Type B pancreatic cell (in vitro differentiated cells): ENCODE data around the gene BANF1. TPM values are rescaled to one million over a fixed set of nuclear protein-coding genes. Genes with fewer than 3 reads are reported as not detected.

Experiments used
- DNase-seq: peaks from one replicate; pipeline ENCODE4 v3.0.0; 2021; ENCODE audit warnings: mixed read lengths; ENCODE audit not compliant: unreplicated experiment; ENCODE audit errors: extremely low spot score
- H3K27ac Mint-ChIP-seq: 2 replicates; pipeline ENCODE4 v1.8.0; 2021; ENCODE audit warnings: mild to moderate bottlenecking, mixed read lengths
- H3K27me3 Mint-ChIP-seq: 2 replicates; pipeline ENCODE4 v1.8.0; 2021; ENCODE audit warnings: mixed read lengths
- H3K36me3 Mint-ChIP-seq: 2 replicates; pipeline ENCODE4 v1.8.0; 2021; ENCODE audit warnings: mixed read lengths
- H3K4me1 Mint-ChIP-seq: one replicate; pipeline ENCODE4 v1.8.0; 2021; ENCODE audit warnings: mixed read lengths; ENCODE audit not compliant: unreplicated experiment
- H3K4me3 Mint-ChIP-seq: 2 replicates; pipeline ENCODE4 v1.8.0; 2021; ENCODE audit warnings: mild to moderate bottlenecking, mixed read lengths
- H3K9me3 Mint-ChIP-seq: 2 replicates; pipeline ENCODE4 v1.8.0; 2021; ENCODE audit warnings: mixed read lengths
- total RNA-seq: library from RNA; stranded (reverse); gene quantifications from 2 replicates; pipeline ENCODE4 v1.2.1, GENCODE V29; 2021; ENCODE audit warnings: low replicate concordance
- TF ChIP-seq, protein P1 (sequence below): fragments of 200-600 bp; sonication (generic); conservative IDR thresholded peaks from 2 replicates; pipeline ENCODE4 v1.5.0; 2021; ENCODE audit warnings: antibody characterized with exemption, mild to moderate bottlenecking

BANF1 gene
- total RNA-seq, 1 donor from 2014 or later = 266 TPM

DNA sequence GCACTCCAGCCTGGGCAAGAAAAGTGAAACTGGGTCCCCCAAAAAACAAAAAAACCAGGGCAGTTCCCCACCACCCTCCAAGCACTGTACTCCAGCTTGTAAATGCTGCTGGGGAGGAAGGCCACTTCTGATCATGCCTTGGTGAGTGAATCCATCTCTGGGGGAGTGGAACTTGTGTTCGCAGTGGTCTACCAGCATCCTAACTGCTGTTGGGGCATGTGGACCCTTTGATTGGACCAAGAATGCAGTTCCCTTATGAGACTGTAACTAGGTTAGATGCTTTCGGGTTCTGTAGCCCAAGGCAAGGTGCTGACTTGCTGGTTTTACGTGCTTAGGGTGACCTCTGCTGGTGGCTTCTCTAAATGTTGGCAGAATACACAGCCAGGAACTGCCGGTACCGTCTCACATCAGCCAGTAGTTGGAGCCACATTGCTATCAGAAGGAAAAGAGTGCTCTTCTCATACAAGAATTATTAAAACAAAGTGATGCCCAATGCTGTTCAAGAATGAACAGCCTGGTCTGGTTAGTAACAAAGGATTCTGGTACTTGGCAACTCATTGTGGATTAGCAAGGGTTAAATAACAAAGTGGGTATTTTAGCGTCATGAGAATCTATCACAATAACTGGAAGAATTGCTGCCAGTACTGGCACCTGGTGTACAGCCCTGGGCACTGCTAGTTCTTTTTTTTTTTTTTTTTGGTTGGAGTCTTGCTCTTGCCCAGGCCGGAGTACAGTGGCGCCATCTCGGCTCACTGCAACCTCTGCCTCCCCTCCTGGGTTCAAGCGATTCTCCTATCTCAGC is 13.3 kb upstream of the BANF1 start:
- H3K27me3 Mint-ChIP-seq = no peaks in the 10 kb centered on the region
- peaks cover 6% of the 10 kb centered on the region for H3K4me1 Mint-ChIP-seq
- TF ChIP-seq, protein P1, sequence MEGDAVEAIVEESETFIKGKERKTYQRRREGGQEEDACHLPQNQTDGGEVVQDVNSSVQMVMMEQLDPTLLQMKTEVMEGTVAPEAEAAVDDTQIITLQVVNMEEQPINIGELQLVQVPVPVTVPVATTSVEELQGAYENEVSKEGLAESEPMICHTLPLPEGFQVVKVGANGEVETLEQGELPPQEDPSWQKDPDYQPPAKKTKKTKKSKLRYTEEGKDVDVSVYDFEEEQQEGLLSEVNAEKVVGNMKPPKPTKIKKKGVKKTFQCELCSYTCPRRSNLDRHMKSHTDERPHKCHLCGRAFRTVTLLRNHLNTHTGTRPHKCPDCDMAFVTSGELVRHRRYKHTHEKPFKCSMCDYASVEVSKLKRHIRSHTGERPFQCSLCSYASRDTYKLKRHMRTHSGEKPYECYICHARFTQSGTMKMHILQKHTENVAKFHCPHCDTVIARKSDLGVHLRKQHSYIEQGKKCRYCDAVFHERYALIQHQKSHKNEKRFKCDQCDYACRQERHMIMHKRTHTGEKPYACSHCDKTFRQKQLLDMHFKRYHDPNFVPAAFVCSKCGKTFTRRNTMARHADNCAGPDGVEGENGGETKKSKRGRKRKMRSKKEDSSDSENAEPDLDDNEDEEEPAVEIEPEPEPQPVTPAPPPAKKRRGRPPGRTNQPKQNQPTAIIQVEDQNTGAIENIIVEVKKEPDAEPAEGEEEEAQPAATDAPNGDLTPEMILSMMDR = peak; percentile 99
- DNase-seq = peak; percentile 89
- H3K36me3 Mint-ChIP-seq = peaks cover 6% of the 10 kb centered on the region
- H3K9me3 Mint-ChIP-seq = no peaks in the 10 kb centered on the region
- peak overlapping the region; percentile 80 for H3K27ac Mint-ChIP-seq
- no peak overlapping the region for H3K4me3 Mint-ChIP-seq

DNA sequence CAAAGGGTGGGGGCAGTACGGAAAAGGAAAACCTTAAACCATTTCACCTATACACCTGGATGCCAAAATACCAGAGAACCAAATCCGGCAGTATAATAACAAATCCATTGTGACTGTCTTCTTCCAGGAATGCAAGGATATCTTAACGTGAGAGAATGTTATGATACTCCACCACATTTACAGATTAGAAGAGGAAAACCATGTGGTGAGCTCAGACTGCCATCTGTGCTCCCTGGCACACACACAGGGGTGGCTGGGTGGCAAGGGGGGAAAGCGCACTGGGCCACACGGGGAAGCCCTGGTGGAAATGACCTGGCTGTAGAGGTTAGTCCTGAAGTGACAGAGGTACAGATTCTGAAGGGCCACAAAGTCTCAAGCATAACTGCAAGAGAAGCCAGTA is 10.2 kb upstream of the BANF1 start:
- peaks cover 6% of the 10 kb centered on the region for H3K4me1 Mint-ChIP-seq
- no peaks in the 10 kb centered on the region for H3K9me3 Mint-ChIP-seq
- H3K36me3 Mint-ChIP-seq = peaks cover 9% of the 10 kb centered on the region
- DNase-seq = no peak
- no peaks in the 10 kb centered on the region for H3K27me3 Mint-ChIP-seq
- no peak overlapping the region for H3K4me3 Mint-ChIP-seq
- TF ChIP-seq, protein P1 = no peak
- H3K27ac Mint-ChIP-seq = no peak overlapping the region

DNA sequence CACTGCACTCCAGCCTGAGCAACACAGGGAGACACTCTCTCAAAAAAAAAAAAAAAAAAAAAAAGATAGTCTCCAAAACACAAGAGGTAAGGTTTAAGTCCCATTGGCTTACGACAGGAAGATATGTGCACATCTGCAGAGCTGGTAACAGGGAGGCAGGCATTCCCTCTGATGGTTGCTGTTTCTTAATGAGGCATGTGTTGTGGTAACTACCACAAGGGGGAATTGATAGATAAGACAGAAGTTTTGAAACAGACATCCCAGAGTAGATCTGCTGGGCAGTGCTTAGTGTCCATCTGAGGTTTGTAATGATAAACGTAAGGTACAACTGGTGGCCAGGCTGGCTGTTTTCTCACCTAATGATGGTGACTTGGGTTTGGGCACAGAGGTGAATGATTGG is 5.0 kb upstream of the BANF1 start:
- peaks cover 17% of the 10 kb centered on the region for H3K36me3 Mint-ChIP-seq
- H3K27ac Mint-ChIP-seq = no peak overlapping the region
- no peaks in the 10 kb centered on the region for H3K9me3 Mint-ChIP-seq
- DNase-seq = no peak
- H3K27me3 Mint-ChIP-seq = no peaks in the 10 kb centered on the region
- peaks cover 14% of the 10 kb centered on the region for H3K4me1 Mint-ChIP-seq
- TF ChIP-seq, protein P1 = no peak
- peak overlapping the region; percentile 9 for H3K4me3 Mint-ChIP-seq

- Mint-ChIP-seq H3K36me3 (peaks cover 15% of the 10 kb centered on the region), H3K9me3 (no peaks in the 10 kb centered on the region), H3K4me3 (peak overlapping the region; percentile 100), H3K4me1 (peaks cover 21% of the 10 kb centered on the region), H3K27ac (peak overlapping the region; percentile 99), H3K27me3 (no peaks in the 10 kb centered on the region)
- TF ChIP-seq, protein P1 = no peak
- DNase-seq = no peak
Measured at GRCh38 chr11:66002648-66003225, 434 bp downstream of the BANF1 start.

DNA sequence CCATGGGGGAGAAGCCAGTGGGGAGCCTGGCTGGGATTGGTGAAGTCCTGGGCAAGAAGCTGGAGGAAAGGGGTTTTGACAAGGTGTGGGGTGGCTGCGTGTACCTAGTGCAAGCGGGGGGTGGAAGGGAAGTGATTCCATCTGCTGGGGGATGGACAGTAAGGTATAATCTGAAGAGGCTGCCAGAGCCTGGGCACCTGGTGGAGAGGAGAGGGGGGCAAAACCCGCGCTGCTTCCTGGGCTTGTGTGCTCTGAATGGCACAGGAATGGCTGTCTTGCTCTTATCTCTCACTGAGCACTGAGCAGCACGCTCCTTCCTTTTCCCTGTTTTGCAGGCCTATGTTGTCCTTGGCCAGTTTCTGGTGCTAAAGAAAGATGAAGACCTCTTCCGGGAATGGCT is 988 bp downstream of the BANF1 start:
- Mint-ChIP-seq H3K36me3 (peaks cover 15% of the 10 kb centered on the region), H3K27ac (peak overlapping the region; percentile 99), H3K4me1 (peaks cover 21% of the 10 kb centered on the region), H3K4me3 (peak overlapping the region; percentile 100), H3K9me3 (no peaks in the 10 kb centered on the region), H3K27me3 (no peaks in the 10 kb centered on the region)
- no peak for DNase-seq
- TF ChIP-seq, protein P1 = no peak
